OCI-LY7 (cell line): ENCODE data around the gene PGR.

Source experiments
- CTCF ChIP-seq: fragments of 200-600 bp; sonication (generic); conservative IDR thresholded peaks from 2 replicates; pipeline ENCODE4 v1.5.1; 2014; ENCODE audit warnings: mild to moderate bottlenecking, antibody characterized with exemption, low read length, moderate library complexity, mixed read lengths
- EZH2phosphoT487 ChIP-seq: fragments of 200-600 bp; sonication (generic); IDR thresholded peaks from 2 replicates; pipeline ENCODE4 v1.6.1; 2018; ENCODE audit warnings: low read depth, borderline replicate concordance, mild to moderate bottlenecking, mixed run types, antibody characterized with exemption, low read length, moderate library complexity, mixed read lengths

- TF ChIP-seq CTCF (no peak), EZH2phosphoT487 (no peak)
Measured at GRCh38 chr11:101127197-101127698, 2.4 kb downstream of the PGR start.
